Natural killer cell (primary cell): Measurements from ENCODE around the gene INPP5A. TPM values are rescaled to one million over a fixed set of nuclear protein-coding genes. Genes with fewer than 3 reads are reported as not detected.

Experiments
- ATAC-seq, 3 donors: fragments of 150-1000 bp in 2 of 3; fragments of 200-7000 bp in 1 of 3; cut with Tn5 transposase; 1 replicate in 1 of 3; 2 replicates in 2 of 3; pipeline ENCODE4 v1.10.0; 2021; ENCODE audit warnings: mild to moderate bottlenecking in 2 of 3, moderate library complexity in 2 of 3
- DNase-seq, 2 donors: peaks; one replicate each; pipeline versions ENCODE4 v3.0.0 to v3.0.0-alpha.2; 2013 to 2021; ENCODE audit warnings: mixed read lengths in 1 of 2
- H3K27ac ChIP-seq: one replicate; pipeline ENCODE4 v1.5.1; 2013; ENCODE audit warnings: mild to moderate bottlenecking, low read length
- H3K27me3 ChIP-seq: one replicate; pipeline ENCODE4 v1.6.1; 2013; ENCODE audit warnings: low read length; ENCODE audit not compliant: control insufficient read depth, insufficient read depth
- H3K36me3 ChIP-seq: one replicate; pipeline ENCODE4 v1.6.1; 2013; ENCODE audit warnings: low read length; ENCODE audit not compliant: control insufficient read depth, insufficient read depth
- H3K4me1 ChIP-seq: one replicate; pipeline ENCODE4 v1.6.1; 2013; ENCODE audit warnings: low read length; ENCODE audit not compliant: control insufficient read depth, insufficient read depth
- H3K4me3 ChIP-seq: one replicate; pipeline ENCODE4 v1.5.1; 2013; ENCODE audit warnings: low read length
- H3K9me3 ChIP-seq: one replicate; pipeline ENCODE4 v1.6.1; 2013; ENCODE audit warnings: low read length; ENCODE audit not compliant: control insufficient read depth, insufficient read depth
- H3K27ac Mint-ChIP-seq, 2 donors: one replicate each; pipeline ENCODE4 v1.8.0; 2022; ENCODE audit warnings: mild to moderate bottlenecking in 2 of 2, mixed read lengths in 2 of 2, moderate library complexity in 1 of 2
- H3K27me3 Mint-ChIP-seq, 2 donors: one replicate each; pipeline ENCODE4 v1.8.0; 2022; ENCODE audit warnings: low read depth in 2 of 2, mixed read lengths in 2 of 2
- H3K36me3 Mint-ChIP-seq: one replicate; pipeline ENCODE4 v1.8.0; 2022; ENCODE audit warnings: mixed read lengths
- H3K4me1 Mint-ChIP-seq, 2 donors: one replicate each; pipeline ENCODE4 v1.8.0; 2022; ENCODE audit warnings: mixed read lengths in 2 of 2
- H3K4me3 Mint-ChIP-seq: one replicate; pipeline ENCODE4 v1.8.0; 2022; ENCODE audit warnings: mild to moderate bottlenecking, moderate library complexity, mixed read lengths
- H3K9me3 Mint-ChIP-seq, 2 donors: one replicate each; pipeline ENCODE4 v1.8.0; 2022; ENCODE audit warnings: mixed read lengths in 2 of 2
- CTCF ChIP-seq: fragments of 200-600 bp; IDR thresholded peaks from one replicate; pipeline ENCODE4 v1.8.0; 2022; ENCODE audit warnings: antibody characterized with exemption
- WGBS: methylation state at CpG from one replicate; pipeline ENCODE4 v1.1.7; 2013; ENCODE audit warnings: missing lambda C conversion rate; ENCODE audit not compliant: insufficient coverage; 5-methylcytosine and 5-hydroxymethylcytosine counted together
- intact Hi-C: fragments of 100-400 bp; cut with micrococcal nuclease; formaldehyde crosslinking; loops from one replicate; pipeline ENCODE4 v1.14.2; 2022
- total RNA-seq, 4 donors: library from RNA; stranded (reverse); fragments of 120-200 nt in 1 of 4; gene quantifications; one replicate each; pipeline versions ENCODE4 v1.2.3 to v1.2.4, GENCODE V29; 2013 to 2022

Gene INPP5A
- total RNA-seq, 3 donors from 2014 or later (not counting 1 experiment from before 2014, with no cell fraction given) = 12.6 to 38.6 (median 18.6) TPM

GRCh38 chr10:132542086-132542775 lies 4.6 kb downstream of the INPP5A start:
- Histone ChIP-seq H3K27me3 (no peaks in the 10 kb centered on the region), H3K27ac (no peak overlapping the region), H3K4me3 (no peak overlapping the region), H3K4me1 (peaks cover 57% of the 10 kb centered on the region), H3K36me3 (no peaks in the 10 kb centered on the region), H3K9me3 (no peaks in the 10 kb centered on the region)
- Mint-ChIP-seq H3K9me3 (no peaks in the 10 kb centered on the region), H3K36me3 (no peaks in the 10 kb centered on the region), H3K4me1 (peaks cover 41 to 59% of the 10 kb centered on the region in 2 donors), H3K4me3 (no peak overlapping the region), H3K27me3 (no peaks in the 10 kb centered on the region), H3K27ac (no peak overlapping the region)
- ATAC-seq (no peak), DNase-seq (no peak)
- TF ChIP-seq CTCF = no peak
- WGBS = 84% methylated on average over 19 of the region's 19 CpGs
- intact Hi-C loops = no loop called here

DNA sequence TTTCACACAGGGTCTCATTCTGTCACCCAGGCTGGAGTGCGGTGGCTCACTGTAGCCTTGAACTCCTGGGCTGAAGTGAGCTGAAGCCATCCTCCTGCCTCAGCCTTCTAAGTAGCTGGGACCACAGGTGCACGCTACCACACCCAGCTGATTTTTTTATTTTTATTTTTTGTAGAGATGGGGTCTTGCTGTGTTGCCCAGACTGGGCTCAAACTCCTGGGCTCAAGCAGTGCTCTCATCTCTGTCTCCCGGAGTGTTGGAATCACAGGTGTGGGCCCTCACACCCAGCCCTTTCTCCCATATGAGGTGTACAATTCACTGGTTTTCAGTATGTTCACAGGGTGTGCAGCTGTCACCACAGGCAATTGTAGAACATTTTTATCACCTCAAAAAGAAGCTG lies 5.2 kb downstream of the INPP5A start:
- intact Hi-C loops = no loop called here

DNA sequence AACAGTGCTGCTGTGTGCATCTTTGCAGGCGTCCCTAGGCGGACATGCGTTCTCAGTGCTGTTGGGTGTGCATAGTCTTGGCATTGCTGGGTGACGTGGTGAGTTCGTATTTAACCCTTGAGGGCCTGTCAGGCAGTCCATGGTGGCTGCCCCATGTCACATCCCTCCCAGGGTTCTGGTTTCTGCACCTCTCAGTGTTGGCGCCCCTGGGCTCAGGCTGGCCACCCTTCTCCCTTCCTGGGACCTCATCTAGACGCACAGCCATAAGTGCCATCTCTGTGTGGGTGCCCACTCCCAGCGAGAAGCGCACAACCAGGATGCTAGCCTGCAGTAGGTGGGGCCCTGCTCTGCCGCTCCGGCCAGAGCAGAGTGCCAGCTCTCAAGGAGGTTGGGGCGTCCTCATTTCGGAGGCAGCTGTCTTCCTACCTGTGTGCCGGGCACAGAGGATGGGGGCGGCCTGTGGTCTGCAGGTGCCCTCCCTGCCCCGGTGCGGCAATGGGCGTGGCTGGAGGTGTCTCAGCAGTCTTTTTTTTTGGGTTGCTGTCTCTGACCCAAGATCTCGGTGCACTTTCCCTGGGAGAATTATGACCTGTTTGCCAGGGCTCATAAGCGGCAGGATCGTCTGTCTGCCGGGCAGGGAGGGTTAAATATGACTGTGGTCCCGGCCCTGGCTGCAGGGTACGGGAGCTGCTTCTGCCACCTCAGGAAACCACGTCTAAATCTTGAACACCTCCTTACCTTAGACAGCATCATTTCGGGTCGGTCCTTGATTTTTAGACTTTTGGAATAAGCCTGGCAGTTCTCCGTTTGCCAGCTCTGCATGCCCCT lies 6.5 kb downstream of the INPP5A start:
- Histone ChIP-seq H3K9me3 (no peaks in the 10 kb centered on the region), H3K27me3 (no peaks in the 10 kb centered on the region), H3K36me3 (no peaks in the 10 kb centered on the region), H3K4me3 (peak overlapping the region; percentile 0), H3K27ac (no peak overlapping the region), H3K4me1 (peaks cover 49% of the 10 kb centered on the region)
- Mint-ChIP-seq H3K27ac (peak overlapping the region in 1 of 2 donors; percentile 74), H3K27me3 (no peaks in the 10 kb centered on the region), H3K4me1 (peaks cover 34 to 48% of the 10 kb centered on the region in 2 donors), H3K4me3 (peak overlapping the region; percentile 87), H3K36me3 (no peaks in the 10 kb centered on the region), H3K9me3 (no peaks in the 10 kb centered on the region)
- TF ChIP-seq CTCF = no peak
- 47% methylated on average over 28 of the region's 28 CpGs for WGBS
- ATAC-seq (peak; percentile 9 to 30 (median 28)), DNase-seq (peak in 1 of 2 donors; percentile 34)
- intact Hi-C loops = no loop called here

More for the DNA sequence above, 5.2 kb downstream of the INPP5A start:
- Mint-ChIP-seq H3K9me3 (no peaks in the 10 kb centered on the region), H3K4me3 (no peak overlapping the region), H3K4me1 (peaks cover 41 to 59% of the 10 kb centered on the region in 2 donors), H3K27ac (no peak overlapping the region), H3K27me3 (no peaks in the 10 kb centered on the region), H3K36me3 (no peaks in the 10 kb centered on the region)
- Histone ChIP-seq H3K9me3 (no peaks in the 10 kb centered on the region), H3K36me3 (no peaks in the 10 kb centered on the region), H3K4me1 (peaks cover 61% of the 10 kb centered on the region), H3K4me3 (no peak overlapping the region), H3K27ac (no peak overlapping the region), H3K27me3 (no peaks in the 10 kb centered on the region)
- TF ChIP-seq CTCF = no peak
- DNase-seq (no peak), ATAC-seq (no peak)
- 97% methylated on average over 3 of the region's 3 CpGs for WGBS
